Measurements from ENCODE around the gene ATP1B1.

ATP1B1 gene

DNA sequence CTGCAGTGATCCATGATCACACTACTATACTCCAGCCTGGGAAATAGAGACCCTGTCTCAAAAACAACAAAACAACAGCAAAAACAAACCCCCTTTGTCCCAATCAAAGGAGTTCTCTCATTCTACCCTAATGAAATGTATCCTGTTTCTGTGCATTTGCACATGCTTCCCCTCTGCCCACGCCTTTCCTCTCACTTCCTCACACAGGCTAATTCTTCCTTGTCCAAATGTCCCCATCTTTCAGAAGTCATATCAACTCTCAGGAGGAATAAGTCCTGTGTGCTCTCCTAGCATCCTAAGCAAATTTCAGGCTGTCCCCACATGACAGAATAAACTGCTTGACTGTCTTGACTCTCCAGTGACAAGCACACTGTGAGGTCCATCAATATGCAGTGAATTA, 8.1 kb upstream of the ATP1B1 start:
- no peak for DNase-seq

- DNase-seq = no peak
Measured at GRCh38 chr1:169099561-169099960, 6.9 kb upstream of the ATP1B1 start.

DNA sequence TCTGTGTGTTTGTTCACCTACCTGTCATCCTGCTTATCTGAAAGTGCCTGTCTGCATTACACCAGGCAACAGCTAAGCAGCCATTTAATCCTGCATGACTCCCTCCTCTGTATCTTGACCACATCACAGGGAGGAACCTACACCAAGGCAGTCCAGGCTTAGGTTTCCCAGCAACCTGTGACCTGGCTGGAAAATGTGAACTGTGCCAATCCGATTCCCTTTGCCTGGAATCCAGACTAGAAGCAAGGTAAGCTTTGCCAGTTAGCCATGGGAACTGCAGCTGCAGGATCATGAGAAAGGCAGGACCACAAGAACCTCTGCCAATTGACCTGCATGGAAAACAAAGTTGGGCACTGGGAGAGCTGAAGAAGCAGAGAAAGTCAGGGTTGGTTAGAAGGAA, 6.3 kb upstream of the ATP1B1 start:
- no peak for DNase-seq

- DNase-seq = no peak
Measured at GRCh38 chr1:169100651-169101088, 5.8 kb upstream of the ATP1B1 start.

GRCh38 chr1:169102567-169102966, 3.9 kb upstream of the ATP1B1 start:
- DNase-seq = peak; percentile 53

GRCh38 chr1:169103002-169103401, 3.5 kb upstream of the ATP1B1 start:
- no peak for DNase-seq

DNA sequence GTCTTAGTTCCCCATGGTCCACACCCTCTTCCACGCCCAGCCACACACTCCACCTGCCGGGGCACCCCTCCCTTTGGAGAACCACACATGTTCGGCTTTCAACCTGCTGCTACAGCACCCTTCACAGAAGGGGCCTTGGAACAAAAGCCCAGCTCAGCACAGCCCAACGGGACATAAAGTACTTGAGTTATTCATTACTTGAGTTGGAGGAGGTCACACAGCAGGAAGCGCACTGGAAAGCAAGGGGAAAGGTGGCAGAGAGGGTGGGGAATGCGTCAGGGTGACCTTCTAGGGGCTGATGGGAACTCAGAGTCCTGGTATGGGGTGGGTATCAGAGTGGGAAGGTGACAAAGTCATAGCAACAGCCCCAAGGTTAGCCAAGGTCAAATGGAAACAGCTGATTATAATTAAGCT, 3.0 kb upstream of the ATP1B1 start:
- DNase-seq = no peak

GRCh38 chr1:169105087-169105433, 1.4 kb upstream of the ATP1B1 start:
- DNase-seq = no peak

GRCh38 chr1:169105434-169106094, 926 bp upstream of the ATP1B1 start:
- peak; percentile 79 for DNase-seq

- DNase-seq = no peak
Measured at GRCh38 chr1:169106921-169107602, 572 bp downstream of the ATP1B1 start.

- DNase-seq = no peak
Measured at GRCh38 chr1:169107603-169108208, 1.2 kb downstream of the ATP1B1 start.

- DNase-seq = no peak
Measured at GRCh38 chr1:169108223-169108622, 1.7 kb downstream of the ATP1B1 start.

DNA sequence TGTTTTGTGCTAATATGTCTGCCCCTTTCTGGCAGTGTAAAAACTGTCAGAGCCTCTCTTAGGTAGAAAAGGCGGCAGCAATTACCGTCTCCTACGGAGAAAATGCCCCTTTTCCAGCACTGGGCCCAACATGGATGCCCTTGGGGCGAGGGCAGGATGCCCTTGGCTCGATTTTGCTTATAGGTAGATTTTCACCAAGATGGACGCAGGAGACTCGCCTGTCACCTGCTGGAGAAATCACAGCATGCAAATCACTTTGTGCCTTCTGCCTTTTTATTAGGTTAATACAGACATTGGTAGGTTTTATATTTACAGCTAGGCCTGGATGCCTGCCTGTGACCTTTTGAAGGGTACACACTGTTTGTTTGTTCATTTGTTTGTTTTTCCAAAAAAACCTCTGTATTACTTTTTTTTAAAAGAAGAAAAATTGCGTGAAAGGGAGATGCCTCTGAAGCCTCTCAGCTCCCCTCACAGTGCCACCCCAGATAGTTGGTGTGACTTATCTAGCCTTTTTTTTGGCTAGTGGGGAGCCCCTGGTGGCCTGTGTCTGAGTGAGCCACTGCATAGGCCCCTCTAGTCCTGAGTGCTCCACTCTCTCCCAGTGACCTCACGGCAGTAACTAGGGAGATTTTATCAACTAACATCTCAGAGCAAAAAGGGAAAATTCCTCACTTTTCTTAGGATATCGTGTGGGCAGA, 2.5 kb downstream of the ATP1B1 start:
- DNase-seq = no peak

- DNase-seq = no peak
Measured at GRCh38 chr1:169109561-169110134, 3.2 kb downstream of the ATP1B1 start.

GRCh38 chr1:169110236-169110635, 3.7 kb downstream of the ATP1B1 start:
- DNase-seq = no peak

DNA sequence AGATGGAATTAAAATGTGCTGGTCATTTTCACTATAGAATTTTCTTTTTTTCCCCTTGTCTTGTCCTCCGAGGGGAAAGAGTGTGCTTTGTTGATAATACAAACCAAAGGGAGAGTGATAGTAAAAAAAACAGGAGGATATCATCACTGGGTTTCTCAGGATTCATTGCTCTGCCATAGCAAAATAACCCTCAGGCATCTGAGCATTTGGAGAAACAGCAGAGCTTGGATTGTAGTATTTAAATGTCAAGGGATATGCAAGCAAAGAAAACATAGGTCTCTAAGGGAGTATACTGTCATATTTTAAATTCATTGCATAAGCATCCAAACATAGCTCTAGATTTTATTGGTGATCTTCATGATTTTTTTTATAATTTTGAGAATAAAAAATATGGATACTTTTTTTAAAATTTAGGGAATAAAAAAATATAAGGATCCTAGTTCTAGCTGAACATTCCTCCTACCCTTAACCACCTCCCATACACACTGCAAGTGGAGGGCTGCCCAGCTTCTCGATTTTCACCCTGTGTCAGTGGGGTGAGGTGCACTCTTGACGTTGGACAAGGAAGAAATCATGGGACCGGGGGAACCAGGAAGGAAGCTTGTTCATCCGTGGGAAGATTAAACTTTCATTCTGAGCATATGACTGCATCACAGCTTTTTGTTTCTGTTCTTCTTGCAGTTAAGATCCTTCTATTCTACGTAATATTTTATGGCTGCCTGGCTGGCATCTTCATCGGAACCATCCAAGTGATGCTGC, 4.4 kb downstream of the ATP1B1 start:
- no peak for DNase-seq

DNA sequence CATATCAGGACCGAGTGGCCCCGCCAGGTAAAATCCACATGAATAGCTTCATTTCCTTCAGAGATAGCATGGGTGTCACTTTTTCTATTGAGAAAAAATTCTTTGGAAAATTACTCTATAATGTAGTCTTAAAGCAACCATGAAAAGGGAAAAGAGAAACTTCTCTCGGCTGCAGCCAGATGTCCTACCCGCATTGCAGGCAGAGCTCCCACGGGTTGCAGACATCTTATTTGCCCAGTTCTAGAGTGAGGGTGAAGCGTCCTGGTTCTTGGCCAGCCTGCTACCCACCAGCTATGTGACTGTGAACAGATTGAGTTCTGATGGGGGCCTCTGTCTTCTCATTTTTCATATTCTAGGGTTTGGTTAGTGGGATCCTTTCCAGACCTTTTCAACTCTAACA, 5.0 kb downstream of the ATP1B1 start:
- DNase-seq = no peak

GRCh38 chr1:169112241-169112640, 5.8 kb downstream of the ATP1B1 start:
- DNase-seq = no peak

GRCh38 chr1:169113613-169114119, 7.2 kb downstream of the ATP1B1 start:
- DNase-seq = no peak

- DNase-seq = no peak
Measured at GRCh38 chr1:169115891-169116585, 9.5 kb downstream of the ATP1B1 start.

DNA sequence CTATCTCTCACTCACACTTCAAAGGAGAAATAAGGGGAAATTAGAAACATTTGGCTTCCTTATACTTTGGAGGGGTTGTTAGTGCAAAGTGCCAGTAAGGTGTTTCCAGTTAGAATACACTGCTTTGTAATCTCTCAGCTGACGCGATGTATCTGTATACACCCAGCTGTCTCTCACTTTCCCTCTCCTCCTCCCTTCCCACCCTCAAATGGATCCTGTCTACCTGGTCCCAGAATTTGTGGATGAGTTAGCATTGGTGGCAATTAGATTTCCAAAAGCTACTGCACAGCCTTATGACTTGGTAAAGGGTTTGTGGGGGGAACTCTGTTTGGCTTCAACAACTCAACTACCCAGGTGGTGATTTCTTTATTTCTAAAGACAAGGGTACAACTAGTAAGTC, 10.5 kb downstream of the ATP1B1 start:
- DNase-seq = no peak

DNA sequence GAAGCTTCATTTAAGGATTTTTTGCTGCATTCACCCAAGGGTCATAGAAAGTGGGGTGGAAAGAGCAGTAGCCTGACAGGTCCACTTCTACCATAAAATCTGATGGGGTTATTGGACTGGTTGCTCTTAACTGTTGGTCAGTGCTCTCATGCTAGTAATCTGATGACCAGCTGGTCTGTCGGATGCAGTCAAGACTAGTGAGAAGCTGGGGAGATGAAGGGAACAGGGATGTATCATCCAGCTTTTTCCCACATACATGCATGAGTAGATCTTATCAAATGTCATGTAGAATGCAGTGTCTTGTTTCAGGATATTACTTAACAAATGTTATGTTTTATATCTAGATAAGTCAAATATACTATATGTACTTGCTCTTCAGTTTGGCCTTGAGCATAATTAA, 11.1 kb downstream of the ATP1B1 start:
- no peak for DNase-seq
